ENCODE results near the gene SCRN3.
"Not testable (repeated sequence)": the region's sequence is repeated elsewhere in the genome, so short reads cannot be mapped to it uniquely, and the experiment has no call there.

SCRN3 gene

GRCh38 chr2:174403628-174404027 is 8.1 kb downstream of the SCRN3 start:
- no peak for DNase-seq (ENCODE audit: low read depth in 1 of 2, low spot score in 1 of 2)
- H3K4me3 ChIP-seq (replicated peaks; ENCODE audit: insufficient read depth, low read length): no peak overlapping the region

GRCh38 chr2:174410039-174410438 is 14.5 kb downstream of the SCRN3 start:
- DNase-seq (ENCODE audit: low read depth in 1 of 2, low spot score in 1 of 2); H3K27ac ChIP-seq (replicated peaks); H3K4me3 ChIP-seq (replicated peaks; ENCODE audit: insufficient read depth, low read length); H3K27me3 ChIP-seq (ENCODE audit: insufficient read depth, poor library complexity, severe bottlenecking): not testable (repeated sequence)

More at GRCh38 chr2:174403628-174404027, 8.1 kb downstream of the SCRN3 start:
- Histone ChIP-seq H3K27me3 (ENCODE audit: insufficient read depth, poor library complexity, severe bottlenecking) (no peaks in the 10 kb centered on the region), H3K27ac (replicated peaks) (no peak overlapping the region)
- no peak for TF ChIP-seq REST (IDR thresholded peaks at IDR 0.05; ENCODE audit: insufficient replicate concordance, low read depth)
- no peak for TF ChIP-seq POLR2AphosphoS5 (IDR thresholded peaks at IDR 0.05; ENCODE audit: low read depth)
- TF ChIP-seq SPI1 (IDR thresholded peaks at IDR 0.05; ENCODE audit: borderline replicate concordance, low read depth): no peak

GRCh38 chr2:174412256-174412655 is 16.7 kb downstream of the SCRN3 start:
- Histone ChIP-seq H3K27ac (replicated peaks) (no peak overlapping the region), H3K27me3 (ENCODE audit: insufficient read depth, poor library complexity, severe bottlenecking) (no peaks in the 10 kb centered on the region), H3K4me3 (replicated peaks; ENCODE audit: insufficient read depth, low read length) (no peak overlapping the region)
- no peak for DNase-seq (ENCODE audit: low read depth in 1 of 2, low spot score in 1 of 2)
- TF ChIP-seq REST (IDR thresholded peaks at IDR 0.05; ENCODE audit: insufficient replicate concordance, low read depth): no peak
- TF ChIP-seq SPI1 (IDR thresholded peaks at IDR 0.05; ENCODE audit: borderline replicate concordance, low read depth): no peak
- no peak for TF ChIP-seq GABPA (IDR thresholded peaks at IDR 0.05; ENCODE audit: low read depth)
- TF ChIP-seq CTCF (IDR thresholded peaks at IDR 0.05; ENCODE audit: insufficient read depth, low read length): no peak
- TF ChIP-seq POLR2AphosphoS5 (IDR thresholded peaks at IDR 0.05; ENCODE audit: low read depth): no peak

- DNase-seq (ENCODE audit: low read depth in 1 of 2, low spot score in 1 of 2): no peak
- TF ChIP-seq CTCF (IDR thresholded peaks at IDR 0.05; ENCODE audit: insufficient read depth, low read length) (no peak), POLR2AphosphoS5 (IDR thresholded peaks at IDR 0.05; ENCODE audit: low read depth) (no peak), GABPA (IDR thresholded peaks at IDR 0.05; ENCODE audit: low read depth) (no peak), SPI1 (IDR thresholded peaks at IDR 0.05; ENCODE audit: borderline replicate concordance, low read depth) (no peak), REST (IDR thresholded peaks at IDR 0.05; ENCODE audit: insufficient replicate concordance, low read depth) (no peak)
- no peak overlapping the region for H3K27ac ChIP-seq (replicated peaks)
- no peaks in the 10 kb centered on the region for H3K27me3 ChIP-seq (ENCODE audit: insufficient read depth, poor library complexity, severe bottlenecking)
- H3K4me3 ChIP-seq (replicated peaks; ENCODE audit: insufficient read depth, low read length): no peak overlapping the region
Measured at GRCh38 chr2:174428214-174428613, 32.7 kb downstream of the SCRN3 start.

Data from HL-60 (cell line).